ENCODE measurements around the gene NLK. TPM values are rescaled to one million over a fixed set of nuclear protein-coding genes. Genes with fewer than 3 reads are reported as not detected.

NLK gene
- total and polyA plus RNA-seq, 10 of the 15 experiments (the other 5 are each of a cell fraction or from before 2014, with no cell fraction given) = 5.0 to 22.9 (median 15.0) TPM

DNA sequence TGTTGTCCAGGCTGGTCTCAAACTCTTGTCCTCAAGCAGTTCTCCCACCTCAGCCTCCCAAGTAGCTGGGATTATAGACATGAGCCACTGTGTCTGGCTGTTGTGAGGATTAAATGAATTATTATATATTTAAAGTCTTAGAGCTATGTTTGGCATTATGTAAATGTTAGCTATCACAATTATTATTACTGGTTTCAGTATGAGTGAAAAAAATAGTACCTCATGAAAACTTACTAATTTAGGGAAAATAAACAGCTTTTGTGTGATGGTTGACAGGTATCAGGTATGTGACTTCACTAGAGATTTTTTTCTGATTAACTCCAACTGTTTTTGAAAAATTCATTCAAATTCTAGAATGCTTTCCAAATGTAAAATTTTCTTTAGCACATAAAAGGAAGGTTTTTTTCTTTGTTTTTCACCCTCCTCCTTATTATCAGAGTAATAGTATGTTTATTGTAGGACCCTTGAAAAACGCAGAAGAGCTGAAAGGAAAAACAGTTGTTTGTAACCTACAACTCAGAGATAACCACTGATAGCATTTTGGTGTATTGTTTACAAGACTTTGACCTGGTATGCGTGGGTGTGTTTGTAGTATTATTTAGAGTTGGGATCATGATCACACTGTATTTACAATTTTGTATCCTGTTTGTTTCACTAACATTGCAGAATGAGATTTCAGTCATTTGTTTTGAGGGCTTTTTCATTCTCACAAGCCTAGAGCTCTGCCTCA, 13.2 kb downstream of the NLK start (continued):
- TF ChIP-seq, protein P1, sequence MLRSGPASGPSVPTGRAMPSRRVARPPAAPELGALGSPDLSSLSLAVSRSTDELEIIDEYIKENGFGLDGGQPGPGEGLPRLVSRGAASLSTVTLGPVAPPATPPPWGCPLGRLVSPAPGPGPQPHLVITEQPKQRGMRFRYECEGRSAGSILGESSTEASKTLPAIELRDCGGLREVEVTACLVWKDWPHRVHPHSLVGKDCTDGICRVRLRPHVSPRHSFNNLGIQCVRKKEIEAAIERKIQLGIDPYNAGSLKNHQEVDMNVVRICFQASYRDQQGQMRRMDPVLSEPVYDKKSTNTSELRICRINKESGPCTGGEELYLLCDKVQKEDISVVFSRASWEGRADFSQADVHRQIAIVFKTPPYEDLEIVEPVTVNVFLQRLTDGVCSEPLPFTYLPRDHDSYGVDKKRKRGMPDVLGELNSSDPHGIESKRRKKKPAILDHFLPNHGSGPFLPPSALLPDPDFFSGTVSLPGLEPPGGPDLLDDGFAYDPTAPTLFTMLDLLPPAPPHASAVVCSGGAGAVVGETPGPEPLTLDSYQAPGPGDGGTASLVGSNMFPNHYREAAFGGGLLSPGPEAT (IDR thresholded peaks at IDR 0.05; ENCODE audit: low read depth) = peak; percentile 61; the same call in 1 of the 2 replicates
- TF ChIP-seq ATF7 (IDR thresholded peaks at IDR 0.05; ENCODE audit: low read depth) (peak; percentile 70), SIN3A (IDR thresholded peaks at IDR 0.05; ENCODE audit: low read depth, low read length) (no peak), SUZ12 (IDR thresholded peaks at IDR 0.05; ENCODE audit: unreplicated experiment) (no peak), HDGF (IDR thresholded peaks at IDR 0.05) (no peak), JUNB (IDR thresholded peaks at IDR 0.05) (peak; percentile 98), MXI1 (IDR thresholded peaks at IDR 0.05; ENCODE audit: low read depth, low read length) (no peak), NRF1 (conservative IDR thresholded peaks at IDR 0.05; ENCODE audit: low read depth, low read length) (no peak), PML (IDR thresholded peaks at IDR 0.05; ENCODE audit: low read length) (no peak), NR2C1 (IDR thresholded peaks at IDR 0.05) (no peak)
- TF ChIP-seq, protein P2, sequence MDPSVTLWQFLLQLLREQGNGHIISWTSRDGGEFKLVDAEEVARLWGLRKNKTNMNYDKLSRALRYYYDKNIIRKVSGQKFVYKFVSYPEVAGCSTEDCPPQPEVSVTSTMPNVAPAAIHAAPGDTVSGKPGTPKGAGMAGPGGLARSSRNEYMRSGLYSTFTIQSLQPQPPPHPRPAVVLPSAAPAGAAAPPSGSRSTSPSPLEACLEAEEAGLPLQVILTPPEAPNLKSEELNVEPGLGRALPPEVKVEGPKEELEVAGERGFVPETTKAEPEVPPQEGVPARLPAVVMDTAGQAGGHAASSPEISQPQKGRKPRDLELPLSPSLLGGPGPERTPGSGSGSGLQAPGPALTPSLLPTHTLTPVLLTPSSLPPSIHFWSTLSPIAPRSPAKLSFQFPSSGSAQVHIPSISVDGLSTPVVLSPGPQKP (IDR thresholded peaks at IDR 0.05; ENCODE audit: low read depth, low read length) = no peak
- TF ChIP-seq, protein P3, sequence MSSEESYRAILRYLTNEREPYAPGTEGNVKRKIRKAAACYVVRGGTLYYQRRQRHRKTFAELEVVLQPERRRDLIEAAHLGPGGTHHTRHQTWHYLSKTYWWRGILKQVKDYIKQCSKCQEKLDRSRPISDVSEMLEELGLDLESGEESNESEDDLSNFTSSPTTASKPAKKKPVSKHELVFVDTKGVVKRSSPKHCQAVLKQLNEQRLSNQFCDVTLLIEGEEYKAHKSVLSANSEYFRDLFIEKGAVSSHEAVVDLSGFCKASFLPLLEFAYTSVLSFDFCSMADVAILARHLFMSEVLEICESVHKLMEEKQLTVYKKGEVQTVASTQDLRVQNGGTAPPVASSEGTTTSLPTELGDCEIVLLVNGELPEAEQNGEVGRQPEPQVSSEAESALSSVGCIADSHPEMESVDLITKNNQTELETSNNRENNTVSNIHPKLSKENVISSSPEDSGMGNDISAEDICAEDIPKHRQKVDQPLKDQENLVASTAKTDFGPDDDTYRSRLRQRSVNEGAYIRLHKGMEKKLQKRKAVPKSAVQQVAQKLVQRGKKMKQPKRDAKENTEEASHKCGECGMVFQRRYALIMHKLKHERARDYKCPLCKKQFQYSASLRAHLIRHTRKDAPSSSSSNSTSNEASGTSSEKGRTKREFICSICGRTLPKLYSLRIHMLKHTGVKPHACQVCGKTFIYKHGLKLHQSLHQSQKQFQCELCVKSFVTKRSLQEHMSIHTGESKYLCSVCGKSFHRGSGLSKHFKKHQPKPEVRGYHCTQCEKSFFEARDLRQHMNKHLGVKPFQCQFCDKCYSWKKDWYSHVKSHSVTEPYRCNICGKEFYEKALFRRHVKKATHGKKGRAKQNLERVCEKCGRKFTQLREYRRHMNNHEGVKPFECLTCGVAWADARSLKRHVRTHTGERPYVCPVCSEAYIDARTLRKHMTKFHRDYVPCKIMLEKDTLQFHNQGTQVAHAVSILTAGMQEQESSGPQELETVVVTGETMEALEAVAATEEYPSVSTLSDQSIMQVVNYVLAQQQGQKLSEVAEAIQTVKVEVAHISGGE (CRISPR knock-in tag; IDR thresholded peaks at IDR 0.05) = no peak
- TF ChIP-seq, protein P4, sequence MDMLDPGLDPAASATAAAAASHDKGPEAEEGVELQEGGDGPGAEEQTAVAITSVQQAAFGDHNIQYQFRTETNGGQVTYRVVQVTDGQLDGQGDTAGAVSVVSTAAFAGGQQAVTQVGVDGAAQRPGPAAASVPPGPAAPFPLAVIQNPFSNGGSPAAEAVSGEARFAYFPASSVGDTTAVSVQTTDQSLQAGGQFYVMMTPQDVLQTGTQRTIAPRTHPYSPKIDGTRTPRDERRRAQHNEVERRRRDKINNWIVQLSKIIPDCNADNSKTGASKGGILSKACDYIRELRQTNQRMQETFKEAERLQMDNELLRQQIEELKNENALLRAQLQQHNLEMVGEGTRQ (IDR thresholded peaks at IDR 0.05; ENCODE audit: borderline replicate concordance, low read depth, low read length) = no peak
- TF ChIP-seq, protein P5, sequence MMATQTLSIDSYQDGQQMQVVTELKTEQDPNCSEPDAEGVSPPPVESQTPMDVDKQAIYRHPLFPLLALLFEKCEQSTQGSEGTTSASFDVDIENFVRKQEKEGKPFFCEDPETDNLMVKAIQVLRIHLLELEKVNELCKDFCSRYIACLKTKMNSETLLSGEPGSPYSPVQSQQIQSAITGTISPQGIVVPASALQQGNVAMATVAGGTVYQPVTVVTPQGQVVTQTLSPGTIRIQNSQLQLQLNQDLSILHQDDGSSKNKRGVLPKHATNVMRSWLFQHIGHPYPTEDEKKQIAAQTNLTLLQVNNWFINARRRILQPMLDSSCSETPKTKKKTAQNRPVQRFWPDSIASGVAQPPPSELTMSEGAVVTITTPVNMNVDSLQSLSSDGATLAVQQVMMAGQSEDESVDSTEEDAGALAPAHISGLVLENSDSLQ (IDR thresholded peaks at IDR 0.05) = peak; percentile 50

Data from GM12878 (cell line).